HepG2 (cell line): ENCODE data around the gene B3GNT7. TPM values are rescaled to one million over a fixed set of nuclear protein-coding genes. Genes with fewer than 3 reads are reported as not detected.

Source experiments
- ATRX ChIP-seq: sonication (generic); formaldehyde crosslinking; IDR thresholded peaks from 2 replicates; pipeline ENCODE4 v1.4.0; 2020; ENCODE audit warnings: missing genetic modification reagents, borderline replicate concordance
- FOSL2 ChIP-seq: sonication (generic); formaldehyde crosslinking; IDR thresholded peaks from 2 replicates; pipeline ENCODE4 v1.4.0; 2020; ENCODE audit warnings: missing genetic modification reagents
- KLF13 ChIP-seq: sonication (generic); formaldehyde crosslinking; IDR thresholded peaks from 2 replicates; pipeline ENCODE4 v1.4.0; 2020; ENCODE audit warnings: mild to moderate bottlenecking, missing genetic modification reagents
- MAFG ChIP-seq: sonication (generic); formaldehyde crosslinking; IDR thresholded peaks from 2 replicates; pipeline ENCODE4 v1.5.1; 2020; ENCODE audit warnings: mild to moderate bottlenecking, missing genetic modification reagents
- MED1 ChIP-seq: sonication (generic); formaldehyde crosslinking; IDR thresholded peaks from 2 replicates; pipeline ENCODE4 v1.4.0; 2020; ENCODE audit warnings: missing genetic modification reagents
- MNT ChIP-seq: fragments of 450-650 bp; IDR thresholded peaks from 2 replicates; pipeline ENCODE4 v1.6.1; 2016
- MYC ChIP-seq: sonication (generic); formaldehyde crosslinking; IDR thresholded peaks from 2 replicates; pipeline ENCODE4 v1.9.0; 2021; ENCODE audit warnings: missing genetic modification reagents, borderline replicate concordance
- RCOR2 ChIP-seq: IDR thresholded peaks from 2 replicates; pipeline ENCODE4 v1.6.1; 2016; ENCODE audit warnings: missing biosample characterization, missing genetic modification reagents
- RFXAP ChIP-seq: sonication (generic); formaldehyde crosslinking; IDR thresholded peaks from 2 replicates; pipeline ENCODE4 v1.4.0; 2020; ENCODE audit warnings: missing genetic modification reagents, borderline replicate concordance
- SALL1 ChIP-seq: sonication (generic); formaldehyde crosslinking; IDR thresholded peaks from 2 replicates; pipeline ENCODE4 v1.8.0; 2022; ENCODE audit warnings: mild to moderate bottlenecking, missing genetic modification reagents
- SOX5 ChIP-seq: IDR thresholded peaks from 2 replicates; pipeline ENCODE4 v1.6.1; 2016; ENCODE audit warnings: borderline replicate concordance
- SOX6 ChIP-seq, 2 experiments: fragments of 450-650 bp in 1 of 2; sonication (generic) in 1 of 2; formaldehyde crosslinking in 1 of 2; IDR thresholded peaks; 2 replicates each; pipeline versions ENCODE4 v1.4.0 to v1.6.1; 2017 to 2020; ENCODE audit warnings: antibody characterized with exemption in 1 of 2, mild to moderate bottlenecking in 1 of 2, missing genetic modification reagents in 1 of 2
- TAF15 ChIP-seq: fragments of 200-400 bp; formaldehyde crosslinking; IDR thresholded peaks from one replicate; pipeline ENCODE4 v1.6.1; 2018; ENCODE audit warnings: mild to moderate bottlenecking, low read depth, low read length; ENCODE audit not compliant: poor library complexity, severe bottlenecking
- TEAD3 ChIP-seq: optimal IDR thresholded peaks from 2 replicates; pipeline ENCODE3; 2016; ENCODE audit warnings: borderline replicate concordance
- TMF1 ChIP-seq: sonication (generic); formaldehyde crosslinking; IDR thresholded peaks from 2 replicates; pipeline ENCODE4 v1.8.1; 2022; ENCODE audit warnings: low read depth, missing genetic modification reagents
- TRIM22 ChIP-seq: fragments of 450-650 bp; IDR thresholded peaks from 2 replicates; pipeline ENCODE4 v1.6.1; 2017
- XRCC5 ChIP-seq: fragments of 200-400 bp; formaldehyde crosslinking; optimal IDR thresholded peaks from 2 replicates; pipeline ENCODE3; 2017; ENCODE audit warnings: mild to moderate bottlenecking, low read length
- YEATS2 ChIP-seq: sonication (generic); formaldehyde crosslinking; IDR thresholded peaks from 2 replicates; pipeline ENCODE4 v1.4.0; 2020; ENCODE audit warnings: missing genetic modification reagents, borderline replicate concordance
- ZBTB38 ChIP-seq: sonication (generic); formaldehyde crosslinking; IDR thresholded peaks from 2 replicates; pipeline ENCODE4 v1.5.1; 2020; ENCODE audit warnings: mild to moderate bottlenecking, missing genetic modification reagents
- ZNF143 ChIP-seq: sonication (generic); formaldehyde crosslinking; IDR thresholded peaks from 2 replicates; pipeline ENCODE4 v1.4.0; 2020; ENCODE audit warnings: missing genetic modification reagents
- ZNF574 ChIP-seq: sonication (generic); formaldehyde crosslinking; IDR thresholded peaks from 2 replicates; pipeline ENCODE4 v1.4.0; 2020; ENCODE audit warnings: missing genetic modification reagents
- ZNF891 ChIP-seq: sonication (generic); formaldehyde crosslinking; IDR thresholded peaks from 2 replicates; pipeline ENCODE4 v1.5.0; 2020; ENCODE audit warnings: mild to moderate bottlenecking, missing genetic modification reagents
- ZSCAN29 ChIP-seq: sonication (generic); formaldehyde crosslinking; conservative IDR thresholded peaks from 2 replicates; pipeline ENCODE4 v1.4.0; 2020; ENCODE audit warnings: mild to moderate bottlenecking, missing genetic modification reagents
- polyA plus RNA-seq, 8 experiments: library from polyadenylated mRNA; depleted of rRNA in 3 of 8; stranded (reverse) in 7 of 8; unstranded in 1 of 8; fragments of >200 nt; fragmentation: Illumina TruSeq in 4 of 8; extraction: Trizol in 4 of 8; gene quantifications; 2 replicates each; pipeline versions ENCODE4 v1.2.1 to v1.2.3, GENCODE V29; 2011 to 2016; ENCODE audit warnings: low read depth in 4 of 8, missing spikeins in 1 of 8, mixed read lengths in 1 of 8; ENCODE audit not compliant: insufficient read depth in 1 of 8
- total RNA-seq, 5 experiments: library from RNA; depleted of rRNA; stranded (reverse); fragments of >200 nt; fragmentation: Illumina TruSeq; extraction: Trizol; gene quantifications; 2 replicates each; pipeline ENCODE4 v1.2.3, GENCODE V29; 2016; ENCODE audit warnings: low read depth in 1 of 5

B3GNT7 gene
- total and polyA plus RNA-seq, 2 of the 13 experiments (the other 11 are each of a cell fraction or from before 2014, with no cell fraction given): 0.04 to 0.24 TPM

- TF ChIP-seq SOX5 (CRISPR knock-in tag) (peak; percentile 43; the same call in 1 of the 2 replicates), MED1 (CRISPR knock-in tag) (0 out of 2 replicates have a peak, but pooled peaks have one; percentile 30), MAFG (CRISPR knock-in tag) (peak; percentile 92), KLF13 (CRISPR knock-in tag) (no peak), SALL1 (peak; percentile 46; the same call in 1 of the 2 replicates), ZNF574 (CRISPR knock-in tag) (peak; percentile 16; the same call in 1 of the 2 replicates), TAF15 (no peak), ZSCAN29 (peak; percentile 99), FOSL2 (CRISPR knock-in tag) (peak; percentile 95), RCOR2 (peak; percentile 62; the same call in 1 of the 2 replicates), TRIM22 (no peak), XRCC5 (peak; percentile 47), SOX6 (IDR thresholded peaks at IDR 0.05) (no peak), SOX6 (CRISPR knock-in tag; IDR thresholded peaks at IDR 0.05) (peak; percentile 30; the same call in 1 of the 2 replicates), RFXAP (CRISPR knock-in tag) (no peak), TMF1 (CRISPR knock-in tag) (no peak), ZBTB38 (CRISPR knock-in tag) (peak; percentile 34; the same call in 1 of the 2 replicates), YEATS2 (CRISPR knock-in tag) (peak; percentile 57; the same call in 1 of the 2 replicates), ZNF891 (CRISPR knock-in tag) (no peak), MYC (CRISPR knock-in tag) (peak; percentile 52), TEAD3 (CRISPR knock-in tag) (peak; percentile 30), ZNF143 (CRISPR knock-in tag) (0 out of 2 replicates have a peak, but pooled peaks have one; percentile 6), ATRX (CRISPR knock-in tag) (no peak), MNT (peak; percentile 56)
Observed at GRCh38 chr2:231364961-231365810, 30.3 kb upstream of the B3GNT7 start (continued).
